ENCODE measurements around the gene RPAP2. TPM values are rescaled to one million over a fixed set of nuclear protein-coding genes. Genes with fewer than 3 reads are reported as not detected.

The RPAP2 gene
- total and polyA plus RNA-seq, 2 donors (not counting 1 experiment from before 2014, with no cell fraction given), result 5.6 to 13.3 TPM

- Histone ChIP-seq H3K4me2 (ENCODE audit: extremely low read depth, insufficient read depth, low read length) (no peak overlapping the region), H3K27me3 (ENCODE audit: control insufficient read depth, insufficient read depth, low read length) (no peaks in the 10 kb centered on the region), H3K4me1 (ENCODE audit: control insufficient read depth, extremely low read depth, insufficient read depth, low read length) (no peaks in the 10 kb centered on the region), H3K27ac (ENCODE audit: insufficient read depth, low read length) (no peak overlapping the region), H3K36me3 (ENCODE audit: control insufficient read depth, insufficient read depth, low read length) (no peaks in the 10 kb centered on the region), H3K79me2 (ENCODE audit: control insufficient read depth, insufficient read depth, low read length) (no peaks in the 10 kb centered on the region), H3K4me3 (replicated peaks in 1 of 4; ENCODE audit: control extremely low read depth in 1 of 4, insufficient read depth in 1 of 4, low read depth in 3 of 4, low read length in 4 of 4) (no peak overlapping the region), H3K9me3 (ENCODE audit: control insufficient read depth, insufficient read depth, low read depth, low read length) (no peaks in the 10 kb centered on the region), H4K20me1 (ENCODE audit: control insufficient read depth, extremely low read depth, insufficient read depth, low read length) (no peaks in the 10 kb centered on the region), H3K9ac (ENCODE audit: insufficient read depth, low read length) (no peak overlapping the region), H2AFZ (ENCODE audit: low read length) (no peak overlapping the region)
- TF ChIP-seq CTCF (conservative IDR thresholded peaks at IDR 0.05 in 1 of 2, IDR thresholded peaks at IDR 0.05 in 1 of 2; ENCODE audit: low read depth in 1 of 2, low read length in 2 of 2), result no peak
- TF ChIP-seq EZH2 (IDR thresholded peaks at IDR 0.05; ENCODE audit: low read length, missing control alignments), result no peak
- no peak for DNase-seq (ENCODE audit: low read depth in 2 of 2)
Measured at GRCh38 chr1:92365378-92366039, 66.7 kb downstream of the RPAP2 start.

DNA sequence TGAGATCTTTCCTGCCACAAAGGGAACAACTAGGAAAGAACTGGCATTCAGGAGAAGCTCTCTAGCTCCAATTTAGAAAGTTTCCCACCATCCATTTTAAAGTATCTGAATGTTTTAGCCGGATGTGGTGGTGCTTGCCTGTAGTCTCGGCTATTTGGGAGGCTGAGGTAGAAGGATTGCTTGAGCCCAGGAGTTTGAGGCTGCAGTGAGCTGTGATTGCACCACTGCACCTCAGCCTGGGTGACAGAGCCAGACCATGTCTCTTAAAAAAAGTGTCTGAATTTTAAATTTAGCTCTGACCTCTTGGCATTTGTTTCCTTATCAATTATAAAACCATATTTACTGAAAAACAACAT lies 67.2 kb downstream of the RPAP2 start:
- no peak for DNase-seq (ENCODE audit: low read depth in 2 of 2)
- H4K20me1 ChIP-seq (ENCODE audit: control insufficient read depth, extremely low read depth, insufficient read depth, low read length), result no peaks in the 10 kb centered on the region
- no peak overlapping the region for H2AFZ ChIP-seq (ENCODE audit: low read length)
- no peak overlapping the region for H3K27ac ChIP-seq (ENCODE audit: insufficient read depth, low read length)
- no peaks in the 10 kb centered on the region for H3K4me1 ChIP-seq (ENCODE audit: control insufficient read depth, extremely low read depth, insufficient read depth, low read length)
- H3K4me3 ChIP-seq (replicated peaks in 1 of 4; ENCODE audit: control extremely low read depth in 1 of 4, insufficient read depth in 1 of 4, low read depth in 3 of 4, low read length in 4 of 4), result no peak overlapping the region
- H3K27me3 ChIP-seq (ENCODE audit: control insufficient read depth, insufficient read depth, low read length), result no peaks in the 10 kb centered on the region
- H3K9me3 ChIP-seq (ENCODE audit: control insufficient read depth, insufficient read depth, low read depth, low read length), result no peaks in the 10 kb centered on the region
- H3K4me2 ChIP-seq (ENCODE audit: extremely low read depth, insufficient read depth, low read length), result no peak overlapping the region
- TF ChIP-seq EZH2 (IDR thresholded peaks at IDR 0.05; ENCODE audit: low read length, missing control alignments) (no peak), CTCF (conservative IDR thresholded peaks at IDR 0.05 in 1 of 2, IDR thresholded peaks at IDR 0.05 in 1 of 2; ENCODE audit: low read depth in 1 of 2, low read length in 2 of 2) (no peak)
- H3K36me3 ChIP-seq (ENCODE audit: control insufficient read depth, insufficient read depth, low read length), result no peaks in the 10 kb centered on the region
- H3K9ac ChIP-seq (ENCODE audit: insufficient read depth, low read length), result no peak overlapping the region
- H3K79me2 ChIP-seq (ENCODE audit: control insufficient read depth, insufficient read depth, low read length), result no peaks in the 10 kb centered on the region

DNA sequence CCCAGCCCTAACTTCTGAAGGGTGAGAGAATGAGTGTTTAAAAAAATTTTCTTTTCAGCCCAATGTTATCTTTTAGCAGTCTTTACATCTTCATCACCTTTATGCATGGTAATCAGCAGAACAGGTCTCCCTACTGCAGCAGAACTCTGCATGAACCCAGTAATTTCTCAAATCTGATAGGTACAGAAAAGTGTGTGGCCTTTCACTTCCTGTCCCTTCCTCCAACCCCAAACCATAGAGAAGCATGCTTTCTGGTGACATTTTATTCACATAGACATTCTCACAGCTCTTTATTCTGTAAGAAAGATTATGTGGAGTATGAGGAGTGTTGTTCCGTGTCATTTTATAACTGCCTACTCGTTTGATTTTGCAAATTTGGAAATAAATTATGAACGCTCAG lies 68.6 kb downstream of the RPAP2 start:
- Histone ChIP-seq H3K79me2 (ENCODE audit: control insufficient read depth, insufficient read depth, low read length) (no peaks in the 10 kb centered on the region), H3K4me3 (replicated peaks in 1 of 4; ENCODE audit: control extremely low read depth in 1 of 4, insufficient read depth in 1 of 4, low read depth in 3 of 4, low read length in 4 of 4) (no peak overlapping the region), H3K9ac (ENCODE audit: insufficient read depth, low read length) (no peak overlapping the region), H3K4me1 (ENCODE audit: control insufficient read depth, extremely low read depth, insufficient read depth, low read length) (no peaks in the 10 kb centered on the region), H2AFZ (ENCODE audit: low read length) (no peak overlapping the region), H3K9me3 (ENCODE audit: control insufficient read depth, insufficient read depth, low read depth, low read length) (no peaks in the 10 kb centered on the region), H3K27ac (ENCODE audit: insufficient read depth, low read length) (no peak overlapping the region), H3K36me3 (ENCODE audit: control insufficient read depth, insufficient read depth, low read length) (no peaks in the 10 kb centered on the region), H3K27me3 (ENCODE audit: control insufficient read depth, insufficient read depth, low read length) (no peaks in the 10 kb centered on the region), H4K20me1 (ENCODE audit: control insufficient read depth, extremely low read depth, insufficient read depth, low read length) (no peaks in the 10 kb centered on the region), H3K4me2 (ENCODE audit: extremely low read depth, insufficient read depth, low read length) (no peak overlapping the region)
- TF ChIP-seq CTCF (conservative IDR thresholded peaks at IDR 0.05 in 1 of 2, IDR thresholded peaks at IDR 0.05 in 1 of 2; ENCODE audit: low read depth in 1 of 2, low read length in 2 of 2), result no peak
- TF ChIP-seq EZH2 (IDR thresholded peaks at IDR 0.05; ENCODE audit: low read length, missing control alignments), result no peak
- no peak for DNase-seq (ENCODE audit: low read depth in 2 of 2)
